OCI-M1 (cell line): ENCODE data around the gene TRIM7.
"Not testable (repeated sequence)": the region's sequence is repeated elsewhere in the genome, so short reads cannot be mapped to it uniquely, and the experiment has no call there.

ENCODE experiments used
- DNase-seq: peaks from one replicate; lab custom pipeline; 2025; lab: John Stamatoyannopoulos, UW

Gene TRIM7

GRCh38 chr5:181193656-181194055 is 11.3 kb downstream of the TRIM7 start:
- DNase-seq: no peak

GRCh38 chr5:181192337-181193046 is 12.5 kb downstream of the TRIM7 start:
- DNase-seq: no peak

- no peak for DNase-seq
Measured at GRCh38 chr5:181191526-181192336, 13.3 kb downstream of the TRIM7 start.

GRCh38 chr5:181190711-181191525 is 14.1 kb downstream of the TRIM7 start:
- DNase-seq: no peak

- no peak for DNase-seq
Measured at GRCh38 chr5:181189962-181190710, 14.9 kb downstream of the TRIM7 start.

- DNase-seq: no peak
Measured at GRCh38 chr5:181189363-181189961, 15.5 kb downstream of the TRIM7 start.

- DNase-seq: no peak
Measured at GRCh38 chr5:181188700-181189362, 16.2 kb downstream of the TRIM7 start.

GRCh38 chr5:181187500-181188213 is 17.3 kb downstream of the TRIM7 start:
- no peak for DNase-seq

GRCh38 chr5:181186986-181187499 is 18.0 kb downstream of the TRIM7 start:
- DNase-seq: no peak

GRCh38 chr5:181186022-181186421 is 19.0 kb downstream of the TRIM7 start:
- no peak for DNase-seq

GRCh38 chr5:181185560-181185959 is 19.4 kb downstream of the TRIM7 start:
- DNase-seq: no peak

GRCh38 chr5:181184845-181185216 is 20.2 kb downstream of the TRIM7 start:
- DNase-seq: no peak

- no peak for DNase-seq
Measured at GRCh38 chr5:181182651-181183050, 22.3 kb downstream of the TRIM7 start.

- DNase-seq: no peak
Measured at GRCh38 chr5:181181650-181182565, 23.1 kb downstream of the TRIM7 start.

GRCh38 chr5:181177559-181177958 is 27.4 kb downstream of the TRIM7 start:
- not testable (repeated sequence) for DNase-seq

GRCh38 chr5:181176254-181176952 is 28.6 kb downstream of the TRIM7 start:
- DNase-seq: no peak

- DNase-seq: no peak
Measured at GRCh38 chr5:181173420-181174342, 31.3 kb downstream of the TRIM7 start.
